ENCODE data around the gene INPP5E.

DNA sequence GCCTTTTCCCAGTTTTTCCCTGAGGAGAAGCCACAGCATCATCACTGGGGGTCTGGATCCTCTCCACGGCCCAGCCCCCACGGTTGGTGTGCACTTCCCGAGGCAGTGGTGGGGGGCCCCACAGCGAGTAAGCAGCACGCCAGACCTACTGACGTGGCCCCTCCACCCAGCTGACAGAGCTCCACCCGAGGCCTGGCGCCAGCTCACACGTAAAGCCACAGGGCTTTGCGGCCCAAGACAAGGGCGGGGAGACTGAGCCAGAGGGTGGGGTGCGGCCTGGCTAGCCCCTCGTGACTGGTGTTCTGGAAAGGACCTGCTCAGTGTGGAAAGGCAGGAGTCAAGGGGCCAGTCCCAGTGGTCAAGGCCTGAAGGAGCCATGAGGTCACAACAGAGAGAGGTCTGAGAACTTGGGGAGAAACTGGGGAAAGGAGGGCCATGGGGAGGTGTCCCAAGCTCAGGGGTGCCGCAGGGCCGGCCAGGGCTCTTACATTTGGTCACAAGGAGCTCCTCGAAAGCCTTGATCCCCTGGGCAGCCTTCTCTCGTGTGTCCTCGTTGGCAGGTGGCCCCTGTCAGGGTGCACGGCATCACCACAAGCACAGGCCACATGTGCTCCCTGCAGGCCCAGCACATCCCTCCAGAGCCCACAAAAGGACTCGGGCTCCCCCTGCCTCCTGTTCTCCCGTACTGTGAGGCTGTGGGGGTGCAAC is 45.2 kb downstream of the INPP5E start:
- TF ChIP-seq POLR2A (IDR thresholded peaks at IDR 0.05; ENCODE audit: low read depth, low read length) (no peak), SPI1 (IDR thresholded peaks at IDR 0.05; ENCODE audit: low read depth, low read length) (no peak)
